Activated CD4-positive, alpha-beta memory T cell treated with anti-CD3 and anti-CD28 coated beads, Interleukin-2, amount 10 ng/mL, durations not matched to agents 7 days and 5 days (primary cell): Measurements from ENCODE around the gene PLCB2. TPM values are rescaled to one million over a fixed set of nuclear protein-coding genes. Genes with fewer than 3 reads are reported as not detected.

ENCODE experiments used
- CTCF ChIA-PET: fragments of 350-600 bp; sonication (Branson Sonifier 250); formaldehyde crosslinking; loops from one replicate; lab custom pipeline; 2021; ENCODE audit warnings: antibody characterized with exemption, inconsistent platforms; lab: Charles Lee
- POLR2A ChIA-PET: fragments of 350-600 bp; sonication (Branson Sonifier 250); formaldehyde crosslinking; loops from one replicate; lab custom pipeline; 2021; ENCODE audit warnings: antibody characterized with exemption; lab: Charles Lee
- DNase-seq: peaks from one replicate; pipeline ENCODE4 v3.0.0-alpha.2; 2020
- H3K27ac Mint-ChIP-seq: one replicate; pipeline ENCODE4 v1.8.0; 2021; ENCODE audit warnings: mild to moderate bottlenecking, mixed read lengths
- H3K27me3 Mint-ChIP-seq: one replicate; pipeline ENCODE4 v1.8.0; 2021; ENCODE audit warnings: mixed read lengths
- H3K36me3 Mint-ChIP-seq: one replicate; pipeline ENCODE4 v1.8.0; 2021; ENCODE audit warnings: low read depth, mixed read lengths
- H3K4me1 Mint-ChIP-seq: one replicate; pipeline ENCODE4 v1.8.0; 2021; ENCODE audit warnings: mixed read lengths
- H3K4me3 Mint-ChIP-seq: one replicate; pipeline ENCODE4 v1.8.0; 2021; ENCODE audit warnings: mild to moderate bottlenecking, mixed read lengths
- H3K9me3 Mint-ChIP-seq: one replicate; pipeline ENCODE4 v1.8.0; 2021; ENCODE audit warnings: mixed read lengths
- total RNA-seq, 2 experiments: library from RNA; stranded (reverse); gene quantifications; one replicate each; pipeline ENCODE4 v1.2.3, GENCODE V29; 2021

Gene PLCB2
- 100 to 1,000 TPM; 140 TPM for total RNA-seq

DNA sequence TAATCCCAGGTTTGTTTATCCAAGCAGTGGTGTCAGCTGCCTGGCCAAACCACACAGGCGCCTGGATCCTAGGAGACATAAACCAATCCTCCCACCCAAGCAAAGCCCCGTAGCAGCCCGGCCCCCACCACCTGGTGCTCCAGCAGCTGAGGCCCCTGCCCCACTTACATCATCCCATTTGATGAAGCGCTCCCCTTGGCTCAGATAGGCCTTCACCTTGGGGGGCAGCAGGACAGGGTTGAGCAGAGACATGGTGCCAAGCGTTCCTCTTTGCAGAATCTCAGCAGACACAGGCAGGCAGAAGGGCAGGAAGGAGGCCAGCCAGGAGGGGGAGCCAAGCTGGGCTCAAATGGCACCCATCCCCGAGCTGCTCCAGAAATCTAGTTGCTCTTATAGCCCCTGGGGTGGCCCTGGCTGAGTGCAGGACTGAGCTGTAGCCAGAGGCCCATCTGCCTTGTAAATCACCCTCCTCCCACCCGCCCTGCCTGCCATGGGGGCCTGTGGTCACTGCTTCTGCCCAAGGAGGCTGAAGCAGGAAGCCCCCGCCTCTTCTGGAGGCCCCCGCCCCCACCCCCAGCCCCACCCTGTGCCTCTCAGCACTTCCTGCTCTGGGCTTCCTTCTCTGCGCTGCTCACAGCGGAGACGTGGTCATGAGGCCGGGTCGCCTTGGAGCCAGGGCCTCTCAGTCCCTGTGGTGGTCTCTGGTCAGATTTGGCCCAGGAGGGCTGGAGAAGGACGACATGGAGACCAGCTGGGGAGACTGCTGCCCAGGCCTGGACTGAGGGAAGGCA lies at the start of gene PLCB2:
Gene PLCB2 (minus strand): TSS at position 515 of the 791 bp plus-strand sequence. CDS start 263 bp downstream, at position 252.
- Mint-ChIP-seq H3K9me3 (no peaks in the 10 kb centered on the region), H3K27me3 (peaks cover 5% of the 10 kb centered on the region), H3K4me1 (peaks cover 43% of the 10 kb centered on the region), H3K4me3 (peak within 1 kb of the TSS; percentile 97), H3K27ac (peak within 1 kb of the TSS; percentile 97), H3K36me3 (peaks cover 29% of the 10 kb centered on the region)
- POLR2A ChIA-PET: interaction anchor here (0.6 to 4.6 kb wide), 34 partner anchors 9 to 387 kb away, joined by 3 to 44 read pairs (median 5); partner anchors contain the start of genes ANKRD63, BAHD1, BMF and DISP2
- DNase-seq: peak; percentile 78
- CTCF ChIA-PET: interaction anchor here (0.6 to 12.3 kb wide), 25 partner anchors 12 to 525 kb away, joined by 3 to 262 read pairs (median 4); partner anchors contain the start of genes ANKRD63, BAHD1, CCDC9B and DISP2

DNA sequence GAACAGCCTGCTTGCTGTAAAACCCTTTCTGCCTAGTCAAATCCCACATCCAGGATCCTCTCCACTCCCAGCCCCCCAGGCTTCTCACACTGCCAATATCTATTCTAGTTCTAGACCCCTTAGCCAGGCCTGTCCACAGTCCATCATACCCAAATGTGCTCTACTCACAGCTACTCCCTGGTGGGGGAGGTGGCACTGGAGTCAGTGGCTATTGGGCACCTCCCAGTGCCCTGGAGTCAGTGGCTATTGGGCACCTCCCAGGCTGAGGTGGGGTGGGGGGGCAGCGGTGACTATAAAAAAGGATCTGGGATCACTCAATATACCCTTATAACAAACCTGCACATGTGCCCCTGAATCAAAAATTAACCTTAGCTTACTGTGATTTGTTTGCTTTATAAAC lies 49.5 kb upstream of the PLCB2 start:
- Mint-ChIP-seq H3K4me3 (peak overlapping the region; percentile 36), H3K27me3 (peaks cover 18% of the 10 kb centered on the region), H3K36me3 (no peaks in the 10 kb centered on the region), H3K9me3 (no peaks in the 10 kb centered on the region), H3K27ac (no peak overlapping the region), H3K4me1 (peaks cover 11% of the 10 kb centered on the region)
- no peak for DNase-seq
- ChIA-PET POLR2A (interaction anchor here (1.0 to 1.3 kb wide), 4 partner anchors 11 to 49 kb away, joined by 3 to 4 read pairs (median 4); partner anchors contain the start of gene KNSTRN), CTCF (interaction anchor here (0.8 to 3.8 kb wide), 7 partner anchors 11 to 50 kb away, joined by 3 to 30 read pairs (median 4); partner anchors contain the start of gene INAFM2)

DNA sequence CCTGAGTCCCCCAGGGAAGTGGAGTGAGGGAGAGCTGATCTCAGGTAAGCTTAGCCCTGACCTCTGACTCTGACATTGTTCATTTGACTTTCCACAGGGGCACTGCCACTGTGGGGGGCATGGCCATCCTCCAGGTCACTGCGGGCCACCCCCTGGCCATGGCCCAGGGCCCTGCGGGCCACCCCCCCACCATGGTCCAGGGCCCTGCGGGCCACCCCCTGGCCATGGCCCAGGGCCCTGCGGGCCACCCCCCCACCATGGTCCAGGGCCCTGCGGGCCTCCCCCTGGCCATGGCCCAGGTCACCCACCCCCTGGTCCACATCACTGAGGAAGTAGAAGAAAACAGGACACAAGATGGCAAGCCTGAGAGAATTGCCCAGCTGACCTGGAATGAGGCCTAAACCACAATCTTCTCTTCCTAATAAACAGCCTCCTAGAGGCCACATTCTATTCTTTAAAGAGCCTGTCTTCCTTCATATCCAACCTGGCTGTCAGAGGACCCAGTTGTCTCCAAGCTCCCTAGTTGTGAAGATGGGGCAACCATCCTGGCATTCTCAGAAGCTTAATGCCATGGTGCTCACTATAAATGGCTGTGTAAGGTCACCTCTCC lies 48.3 kb upstream of the PLCB2 start:
- H3K27ac Mint-ChIP-seq: no peak overlapping the region
- DNase-seq: no peak
- H3K36me3 Mint-ChIP-seq: no peaks in the 10 kb centered on the region
- no peak overlapping the region for H3K4me3 Mint-ChIP-seq
- POLR2A ChIA-PET: interaction anchor here (1.0 to 1.3 kb wide), 3 partner anchors 10 to 27 kb away, joined by 3 to 4 read pairs (median 3); partner anchors contain the start of gene KNSTRN
- no peaks in the 10 kb centered on the region for H3K9me3 Mint-ChIP-seq
- H3K4me1 Mint-ChIP-seq: peaks cover 11% of the 10 kb centered on the region
- H3K27me3 Mint-ChIP-seq: peaks cover 18% of the 10 kb centered on the region
- CTCF ChIA-PET: interaction anchor here (1.0 to 3.8 kb wide), 7 partner anchors 11 to 77 kb away, joined by 4 to 30 read pairs (median 8); partner anchors contain the start of gene INAFM2

GRCh38 chr15:40354408-40355171 lies 46.9 kb upstream of the PLCB2 start:
- H3K27me3 Mint-ChIP-seq: peaks cover 18% of the 10 kb centered on the region
- ChIA-PET CTCF (interaction anchor here (0.7 to 3.8 kb wide), 9 partner anchors 10 to 213 kb away, joined by 3 to 30 read pairs (median 7); no protein-coding TSS in a partner anchor), POLR2A (no interaction called here)
- H3K27ac Mint-ChIP-seq: no peak overlapping the region
- H3K4me3 Mint-ChIP-seq: no peak overlapping the region
- no peak for DNase-seq
- no peaks in the 10 kb centered on the region for H3K36me3 Mint-ChIP-seq
- peaks cover 11% of the 10 kb centered on the region for H3K4me1 Mint-ChIP-seq
- H3K9me3 Mint-ChIP-seq: no peaks in the 10 kb centered on the region

DNA sequence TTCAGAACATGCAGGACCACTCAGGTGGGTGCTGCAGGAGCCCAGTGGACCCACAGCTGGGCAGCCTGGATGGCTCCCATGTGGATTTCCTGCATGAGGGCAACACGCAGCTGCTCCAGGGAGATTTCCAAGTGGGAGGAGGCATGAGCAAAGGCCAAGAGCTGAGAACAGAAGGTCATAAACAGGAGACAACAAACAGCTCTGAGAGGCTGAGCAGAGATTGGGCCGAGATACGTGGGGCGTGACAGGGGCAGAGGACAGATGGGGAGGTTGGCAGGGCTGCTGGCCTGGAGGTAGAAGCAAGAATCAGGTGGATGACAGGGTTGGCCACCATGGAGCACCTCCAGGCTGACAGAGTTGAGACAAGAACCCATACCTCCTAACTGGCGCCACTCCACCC lies 46.0 kb upstream of the PLCB2 start:
- no peak for DNase-seq
- ChIA-PET POLR2A (no interaction called here), CTCF (interaction anchor here (1.3 to 2.7 kb wide), 2 partner anchors 9 to 69 kb away, joined by 6 to 7 read pairs; no protein-coding TSS in a partner anchor)

DNA sequence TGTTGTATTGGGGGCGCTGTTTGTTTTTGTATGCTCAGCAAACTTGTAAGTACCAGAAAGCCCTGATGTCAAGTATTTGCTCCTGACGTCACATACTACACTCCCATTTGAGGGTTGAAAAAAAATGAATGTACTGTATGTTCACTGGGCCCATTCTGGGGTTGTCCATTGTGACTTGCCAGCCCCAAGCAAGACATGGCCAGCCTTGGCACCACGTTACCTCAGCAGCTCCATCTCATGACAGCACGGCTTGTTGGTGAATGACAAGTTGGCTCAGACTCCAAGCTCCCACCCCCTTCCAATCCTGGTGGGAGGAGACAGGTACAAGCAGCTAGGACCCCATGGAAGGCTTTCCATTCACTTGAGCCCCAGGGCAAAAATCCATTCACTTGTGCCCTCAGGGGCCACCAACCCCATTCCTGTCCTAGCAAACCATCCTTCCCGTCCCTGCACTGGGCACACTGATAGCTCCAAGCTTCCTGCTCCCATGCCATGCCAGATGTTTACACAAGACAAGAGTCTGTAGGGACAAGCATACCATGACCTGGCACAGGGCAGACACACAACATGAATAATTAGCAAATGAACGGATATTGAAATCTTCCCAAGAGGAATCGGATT lies 44.7 kb upstream of the PLCB2 start:
- H3K36me3 Mint-ChIP-seq: no peaks in the 10 kb centered on the region
- ChIA-PET POLR2A (no interaction called here), CTCF (interaction anchor here (0.7 to 1.5 kb wide), 3 partner anchors 16 to 78 kb away, joined by 3 to 4 read pairs (median 3); no protein-coding TSS in a partner anchor)
- H3K4me3 Mint-ChIP-seq: no peak overlapping the region
- no peaks in the 10 kb centered on the region for H3K9me3 Mint-ChIP-seq
- peaks cover 16% of the 10 kb centered on the region for H3K27me3 Mint-ChIP-seq
- H3K4me1 Mint-ChIP-seq: no peaks in the 10 kb centered on the region
- H3K27ac Mint-ChIP-seq: no peak overlapping the region
- DNase-seq: no peak

More for the DNA sequence above, 46.0 kb upstream of the PLCB2 start:
- H3K4me1 Mint-ChIP-seq: peaks cover 5% of the 10 kb centered on the region
- no peaks in the 10 kb centered on the region for H3K9me3 Mint-ChIP-seq
- H3K4me3 Mint-ChIP-seq: no peak overlapping the region
- H3K27ac Mint-ChIP-seq: no peak overlapping the region
- no peaks in the 10 kb centered on the region for H3K36me3 Mint-ChIP-seq
- peaks cover 16% of the 10 kb centered on the region for H3K27me3 Mint-ChIP-seq

GRCh38 chr15:40349163-40349562 lies 41.4 kb upstream of the PLCB2 start:
- Mint-ChIP-seq H3K36me3 (no peaks in the 10 kb centered on the region), H3K4me3 (no peak overlapping the region), H3K27me3 (no peaks in the 10 kb centered on the region), H3K4me1 (no peaks in the 10 kb centered on the region), H3K9me3 (no peaks in the 10 kb centered on the region), H3K27ac (no peak overlapping the region)
- DNase-seq: no peak
- POLR2A ChIA-PET: no interaction called here
- CTCF ChIA-PET: no interaction called here

- POLR2A ChIA-PET: interaction anchor here (1.1 kb wide), 1 partner anchor 43 kb away, joined by 3 read pairs; no protein-coding TSS in a partner anchor
- H3K27me3 Mint-ChIP-seq: no peaks in the 10 kb centered on the region
- no peaks in the 10 kb centered on the region for H3K9me3 Mint-ChIP-seq
- no peak overlapping the region for H3K27ac Mint-ChIP-seq
- CTCF ChIA-PET: interaction anchor here (0.6 kb wide), 1 partner anchor 11 kb away, joined by 4 read pairs; no protein-coding TSS in a partner anchor
- H3K4me1 Mint-ChIP-seq: peaks cover 3% of the 10 kb centered on the region
- H3K4me3 Mint-ChIP-seq: no peak overlapping the region
- H3K36me3 Mint-ChIP-seq: no peaks in the 10 kb centered on the region
- DNase-seq: no peak
Measured at GRCh38 chr15:40348474-40348870, 40.7 kb upstream of the PLCB2 start.

GRCh38 chr15:40347559-40348473 lies 40.1 kb upstream of the PLCB2 start:
- Mint-ChIP-seq H3K4me1 (peaks cover 3% of the 10 kb centered on the region), H3K27ac (no peak overlapping the region), H3K27me3 (no peaks in the 10 kb centered on the region), H3K36me3 (no peaks in the 10 kb centered on the region), H3K4me3 (no peak overlapping the region), H3K9me3 (no peaks in the 10 kb centered on the region)
- no peak for DNase-seq
- ChIA-PET POLR2A (interaction anchor here (1.1 kb wide), 1 partner anchor 44 kb away, joined by 3 read pairs; no protein-coding TSS in a partner anchor), CTCF (interaction anchor here (0.6 kb wide), 1 partner anchor 10 kb away, joined by 4 read pairs; no protein-coding TSS in a partner anchor)

GRCh38 chr15:40346579-40347558 lies 39.1 kb upstream of the PLCB2 start:
- Mint-ChIP-seq H3K9me3 (no peaks in the 10 kb centered on the region), H3K4me3 (no peak overlapping the region), H3K36me3 (no peaks in the 10 kb centered on the region), H3K27ac (no peak overlapping the region), H3K4me1 (peaks cover 3% of the 10 kb centered on the region), H3K27me3 (no peaks in the 10 kb centered on the region)
- no peak for DNase-seq
- POLR2A ChIA-PET: no interaction called here
- CTCF ChIA-PET: no interaction called here
